HEK293 (cell line): ENCODE data around the gene IL24.

ENCODE experiments used
- CTCF ChIA-PET: fragments of 350-600 bp; formaldehyde crosslinking; extraction: SDS; loops from one replicate; lab custom pipeline; 2021; ENCODE audit warnings: antibody characterized with exemption; lab: Yijun Ruan, JAX
- POLR2A ChIA-PET: fragments of 300-600 bp; formaldehyde crosslinking; extraction: SDS; loops from one replicate; lab custom pipeline; 2020; ENCODE audit warnings: antibody characterized with exemption, inconsistent platforms; lab: Yijun Ruan, JAX
- H3K27ac ChIP-seq: fragments of 200-500 bp; sonication (Bioruptor generic); 2 replicates; pipeline ENCODE4 v1.5.1; 2014; ENCODE audit warnings: low read depth, low read length, control low read depth, inconsistent platforms; ENCODE audit errors: extremely low read depth
- H3K36me3 ChIP-seq, 2 experiments: fragments of 200-500 bp in 1 of 2; sonication (Bioruptor generic) in 1 of 2; 1 replicate in 1 of 2; 2 replicates in 1 of 2; pipeline ENCODE4 v1.5.1; 2014 to 2017; ENCODE audit warnings: inconsistent platforms in 2 of 2, low read length in 2 of 2; ENCODE audit not compliant: control insufficient read depth in 2 of 2, insufficient read depth in 1 of 2
- H3K4me1 ChIP-seq: fragments of 200-500 bp; sonication (Bioruptor generic); 2 replicates; pipeline ENCODE4 v1.5.1; 2014; ENCODE audit warnings: mild to moderate bottlenecking, low read length, inconsistent platforms; ENCODE audit not compliant: control insufficient read depth, insufficient read depth
- H3K4me3 ChIP-seq: 2 replicates; pipeline ENCODE4 v1.5.1; 2011; ENCODE audit warnings: low read depth, mild to moderate bottlenecking, control low read depth, low read length, moderate library complexity
- H3K9me3 ChIP-seq: fragments of 200-500 bp; sonication (Bioruptor generic); 2 replicates; pipeline ENCODE4 v1.5.1; 2014; ENCODE audit warnings: low read depth, low read length, inconsistent platforms; ENCODE audit not compliant: control insufficient read depth, insufficient read depth
- GLI4 ChIP-seq: fragments of 450-650 bp; formaldehyde crosslinking; IDR thresholded peaks from 2 replicates; pipeline ENCODE4 v1.5.1; 2016; ENCODE audit warnings: missing biosample characterization, missing genetic modification characterization
- GLIS1 ChIP-seq: fragments of 450-650 bp; formaldehyde crosslinking; IDR thresholded peaks from 2 replicates; pipeline ENCODE4 v1.5.1; 2016; ENCODE audit warnings: missing biosample characterization, missing genetic modification characterization
- HOXA7 ChIP-seq: sonication (generic); formaldehyde crosslinking; IDR thresholded peaks from 2 replicates; pipeline ENCODE4 v1.8.1; 2022; ENCODE audit warnings: missing genetic modification reagents, borderline replicate concordance
- IKZF3 ChIP-seq: fragments of 450-650 bp; IDR thresholded peaks from 2 replicates; pipeline ENCODE4 v1.5.0; 2018; ENCODE audit warnings: missing biosample characterization, mild to moderate bottlenecking, missing genetic modification characterization, moderate library complexity
- PATZ1 ChIP-seq: fragments of 450-650 bp; formaldehyde crosslinking; IDR thresholded peaks from 2 replicates; pipeline ENCODE4 v1.5.1; 2016; ENCODE audit warnings: missing biosample characterization, missing genetic modification characterization
- PRDM1 ChIP-seq: fragments of 450-650 bp; formaldehyde crosslinking; IDR thresholded peaks from 2 replicates; pipeline ENCODE4; 2016; ENCODE audit warnings: missing biosample characterization, missing genetic modification characterization
- RBAK ChIP-seq: fragments of 450-650 bp; formaldehyde crosslinking; IDR thresholded peaks from 2 replicates; pipeline ENCODE4 v1.5.1; 2016; ENCODE audit warnings: missing biosample characterization, missing genetic modification characterization
- SCRT1 ChIP-seq: fragments of 450-650 bp; formaldehyde crosslinking; IDR thresholded peaks from 2 replicates; pipeline ENCODE4 v1.5.1; 2016; ENCODE audit warnings: missing biosample characterization, missing genetic modification characterization, borderline replicate concordance
- ZBTB10 ChIP-seq: fragments of 450-650 bp; formaldehyde crosslinking; IDR thresholded peaks from 2 replicates; pipeline ENCODE4 v1.5.1; 2016; ENCODE audit warnings: missing biosample characterization, missing genetic modification characterization
- ZFP3 ChIP-seq: fragments of 450-650 bp; formaldehyde crosslinking; IDR thresholded peaks from 2 replicates; pipeline ENCODE4 v1.5.1; 2016; ENCODE audit warnings: low read depth, missing biosample characterization, missing genetic modification characterization
- ZFP41 ChIP-seq: fragments of 450-650 bp; formaldehyde crosslinking; IDR thresholded peaks from 2 replicates; pipeline ENCODE4 v1.5.1; 2016; ENCODE audit warnings: missing biosample characterization, missing genetic modification characterization, borderline replicate concordance
- ZNF112 ChIP-seq: fragments of 450-650 bp; formaldehyde crosslinking; IDR thresholded peaks from 2 replicates; pipeline ENCODE4 v1.5.0; 2017; ENCODE audit warnings: missing biosample characterization, missing genetic modification characterization
- ZNF148 ChIP-seq: fragments of 450-650 bp; formaldehyde crosslinking; IDR thresholded peaks from 2 replicates; pipeline ENCODE4 v1.5.0; 2017; ENCODE audit warnings: missing biosample characterization, missing genetic modification characterization, borderline replicate concordance
- ZNF157 ChIP-seq: fragments of 450-650 bp; formaldehyde crosslinking; IDR thresholded peaks from 2 replicates; pipeline ENCODE4 v1.5.1; 2016; ENCODE audit warnings: missing biosample characterization, missing genetic modification characterization
- ZNF174 ChIP-seq: fragments of 450-650 bp; formaldehyde crosslinking; IDR thresholded peaks from 2 replicates; pipeline ENCODE4 v1.5.0; 2017; ENCODE audit warnings: missing biosample characterization, mild to moderate bottlenecking, missing genetic modification characterization
- ZNF292 ChIP-seq: fragments of 450-650 bp; formaldehyde crosslinking; IDR thresholded peaks from 2 replicates; pipeline ENCODE4 v1.5.1; 2016; ENCODE audit warnings: low read depth, missing biosample characterization, missing genetic modification characterization, borderline replicate concordance
- ZNF366 ChIP-seq: fragments of 450-650 bp; formaldehyde crosslinking; conservative IDR thresholded peaks from 2 replicates; pipeline ENCODE4 v1.5.1; 2016; ENCODE audit warnings: missing biosample characterization, missing genetic modification characterization
- ZNF37A ChIP-seq: fragments of 450-650 bp; IDR thresholded peaks from 2 replicates; pipeline ENCODE4 v1.5.1; 2018; ENCODE audit warnings: missing biosample characterization, missing genetic modification characterization
- ZNF404 ChIP-seq: fragments of 450-650 bp; formaldehyde crosslinking; IDR thresholded peaks from 2 replicates; pipeline ENCODE4 v1.5.1; 2017; ENCODE audit warnings: missing biosample characterization, missing genetic modification characterization
- ZNF48 ChIP-seq: fragments of 450-650 bp; formaldehyde crosslinking; IDR thresholded peaks from 2 replicates; pipeline ENCODE4 v1.5.1; 2016; ENCODE audit warnings: missing biosample characterization, missing genetic modification characterization
- ZNF521 ChIP-seq: fragments of 450-650 bp; formaldehyde crosslinking; IDR thresholded peaks from 2 replicates; pipeline ENCODE4 v1.5.1; 2017; ENCODE audit warnings: missing biosample characterization, mild to moderate bottlenecking, missing genetic modification characterization
- ZNF544 ChIP-seq: fragments of 450-650 bp; formaldehyde crosslinking; IDR thresholded peaks from 2 replicates; pipeline ENCODE4 v1.5.0; 2017; ENCODE audit warnings: missing biosample characterization, missing genetic modification characterization
- ZNF560 ChIP-seq: fragments of 450-650 bp; formaldehyde crosslinking; IDR thresholded peaks from 2 replicates; pipeline ENCODE4 v1.5.1; 2017; ENCODE audit warnings: missing biosample characterization, missing genetic modification characterization, borderline replicate concordance
- ZNF571 ChIP-seq: fragments of 450-650 bp; formaldehyde crosslinking; IDR thresholded peaks from 2 replicates; pipeline ENCODE4 v1.5.0; 2017; ENCODE audit warnings: missing biosample characterization, missing genetic modification characterization
- ZNF600 ChIP-seq: fragments of 450-650 bp; formaldehyde crosslinking; IDR thresholded peaks from 2 replicates; pipeline ENCODE4 v1.5.1; 2016; ENCODE audit warnings: missing biosample characterization, missing genetic modification characterization
- ZNF768 ChIP-seq: fragments of 450-650 bp; formaldehyde crosslinking; IDR thresholded peaks from 2 replicates; pipeline ENCODE4 v1.5.1; 2018; ENCODE audit warnings: missing biosample characterization, mild to moderate bottlenecking, missing genetic modification characterization
- ZNF791 ChIP-seq: fragments of 450-650 bp; formaldehyde crosslinking; IDR thresholded peaks from 2 replicates; pipeline ENCODE4 v1.5.1; 2016; ENCODE audit warnings: missing biosample characterization, missing genetic modification characterization
- ZNF792 ChIP-seq: fragments of 450-650 bp; formaldehyde crosslinking; IDR thresholded peaks from 2 replicates; pipeline ENCODE4 v1.5.1; 2016; ENCODE audit warnings: missing biosample characterization, missing genetic modification characterization
- ZSCAN18 ChIP-seq: fragments of 450-650 bp; formaldehyde crosslinking; IDR thresholded peaks from 2 replicates; pipeline ENCODE4 v1.5.1; 2016; ENCODE audit warnings: missing biosample characterization, missing genetic modification characterization

IL24 gene

GRCh38 chr1:206907304-206907991, 10.2 kb downstream of the IL24 start:
- no peaks in the 10 kb centered on the region for H3K36me3 ChIP-seq
- TF ChIP-seq ZNF571 (no peak), ZNF404 (no peak), ZFP3 (tag by site-specific recombination) (no peak), ZNF292 (tag by site-specific recombination) (no peak), ZNF521 (tag by site-specific recombination) (no peak), ZBTB10 (tag by site-specific recombination) (no peak), ZNF174 (tag by site-specific recombination) (no peak), ZNF37A (no peak), GLI4 (tag by site-specific recombination) (no peak), ZNF48 (no peak), SCRT1 (tag by site-specific recombination) (no peak), IKZF3 (tag by site-specific recombination) (no peak), ZNF768 (no peak), RBAK (tag by site-specific recombination) (no peak), PATZ1 (tag by site-specific recombination) (no peak), ZNF791 (tag by site-specific recombination) (no peak), HOXA7 (CRISPR knock-in tag) (no peak), ZNF544 (tag by site-specific recombination) (no peak)
- no peak overlapping the region for H3K27ac ChIP-seq
- no peak overlapping the region for H3K4me3 ChIP-seq
- H3K4me1 ChIP-seq: no peaks in the 10 kb centered on the region
- ChIA-PET CTCF (interaction anchor here (1.2 to 3.1 kb wide), 9 partner anchors 11 to 417 kb away, joined by 3 to 22 read pairs (median 13); partner anchors contain the start of genes IL20 and IL24), POLR2A (no interaction called here)
- H3K9me3 ChIP-seq: no peaks in the 10 kb centered on the region

- no peaks in the 10 kb centered on the region for H3K9me3 ChIP-seq
- no peak overlapping the region for H3K4me3 ChIP-seq
- H3K4me1 ChIP-seq: no peaks in the 10 kb centered on the region
- no peak overlapping the region for H3K27ac ChIP-seq
- ChIA-PET POLR2A (no interaction called here), CTCF (interaction anchor here (0.9 to 3.1 kb wide), 12 partner anchors 12 to 418 kb away, joined by 3 to 22 read pairs (median 6); partner anchors contain the start of genes IL20 and IL24)
- H3K36me3 ChIP-seq: no peaks in the 10 kb centered on the region
- TF ChIP-seq GLIS1 (no peak), ZNF560 (tag by site-specific recombination) (no peak), ZSCAN18 (tag by site-specific recombination) (no peak), ZNF112 (tag by site-specific recombination) (no peak), ZNF157 (tag by site-specific recombination) (no peak), ZNF148 (tag by site-specific recombination) (no peak), ZNF366 (tag by site-specific recombination) (no peak), ZNF792 (tag by site-specific recombination) (no peak), ZFP41 (tag by site-specific recombination) (no peak), PRDM1 (tag by site-specific recombination) (no peak), ZNF600 (tag by site-specific recombination) (no peak)
Observed at GRCh38 chr1:206908038-206908437, 10.8 kb downstream of the IL24 start.
